SK-N-SH treated with all-trans-retinoic acid at 6 μM for 48 hours (cell line): ENCODE results near the gene CELF5.
"Not testable (repeated sequence)": the region's sequence is repeated elsewhere in the genome, so short reads cannot be mapped to it uniquely, and the experiment has no call there.

Source experiments
- ARNTL ChIP-seq: fragments of 450-650 bp; formaldehyde crosslinking; IDR thresholded peaks from 2 replicates; pipeline ENCODE4 v1.5.0; 2020; ENCODE audit warnings: low read depth, mild to moderate bottlenecking, moderate library complexity, borderline replicate concordance
- BACH2 ChIP-seq: fragments of 250-450 bp; sonication (Bioruptor Pico); IDR thresholded peaks from 2 replicates; pipeline ENCODE4 v1.9.0; 2021; ENCODE audit warnings: mild to moderate bottlenecking, borderline replicate concordance
- CSDC2 ChIP-seq: fragments of 250-450 bp; sonication (Bioruptor Pico); IDR thresholded peaks from 2 replicates; pipeline ENCODE4 v1.5.0; 2020; ENCODE audit warnings: mild to moderate bottlenecking, moderate library complexity
- GLIS3 ChIP-seq: fragments of 250-450 bp; sonication (Bioruptor Pico); IDR thresholded peaks from 2 replicates; pipeline ENCODE4 v1.5.0; 2020; ENCODE audit warnings: mild to moderate bottlenecking, moderate library complexity
- ISL1 ChIP-seq: fragments of 250-450 bp; sonication (Bioruptor Pico); IDR thresholded peaks from 2 replicates; pipeline ENCODE4 v2.1.2; 2022; ENCODE audit warnings: mild to moderate bottlenecking, moderate library complexity
- ZFP30 ChIP-seq: fragments of 450-650 bp; formaldehyde crosslinking; IDR thresholded peaks from 2 replicates; pipeline ENCODE4 v1.5.0; 2022; ENCODE audit warnings: mild to moderate bottlenecking, moderate library complexity
- ZNF565 ChIP-seq: fragments of 450-650 bp; formaldehyde crosslinking; conservative IDR thresholded peaks from 2 replicates; pipeline ENCODE4 v1.5.0; 2020; ENCODE audit warnings: low read depth, mild to moderate bottlenecking, moderate library complexity
- ZNF70 ChIP-seq: fragments of 450-650 bp; formaldehyde crosslinking; IDR thresholded peaks from 2 replicates; pipeline ENCODE4 v1.5.0; 2020; ENCODE audit warnings: mild to moderate bottlenecking, moderate library complexity
- ZNF8 ChIP-seq: fragments of 450-650 bp; formaldehyde crosslinking; IDR thresholded peaks from 2 replicates; pipeline ENCODE4 v1.5.0; 2020; ENCODE audit warnings: mild to moderate bottlenecking, moderate library complexity
- TF ChIP-seq, protein P1 (sequence below): fragments of 250-450 bp; sonication (Bioruptor Pico); IDR thresholded peaks from 2 replicates; pipeline ENCODE4 v1.8.0; 2021; ENCODE audit warnings: low read depth, mild to moderate bottlenecking, moderate library complexity, borderline replicate concordance
- TF ChIP-seq, protein P2 (sequence below): fragments of 250-450 bp; sonication (Bioruptor Pico); IDR thresholded peaks from 2 replicates; pipeline ENCODE4 v1.5.1; 2020; ENCODE audit warnings: low read depth, mild to moderate bottlenecking, moderate library complexity
- TF ChIP-seq, protein P3 (sequence below): fragments of 250-450 bp; sonication (Bioruptor Pico); IDR thresholded peaks from 2 replicates; pipeline ENCODE4 v1.8.0; 2020; ENCODE audit warnings: mild to moderate bottlenecking, moderate library complexity, borderline replicate concordance
- TF ChIP-seq, protein P4 (sequence below): fragments of 250-450 bp; sonication (Bioruptor Pico); IDR thresholded peaks from 2 replicates; pipeline ENCODE4 v1.5.1; 2021; ENCODE audit warnings: mild to moderate bottlenecking, moderate library complexity

DNA sequence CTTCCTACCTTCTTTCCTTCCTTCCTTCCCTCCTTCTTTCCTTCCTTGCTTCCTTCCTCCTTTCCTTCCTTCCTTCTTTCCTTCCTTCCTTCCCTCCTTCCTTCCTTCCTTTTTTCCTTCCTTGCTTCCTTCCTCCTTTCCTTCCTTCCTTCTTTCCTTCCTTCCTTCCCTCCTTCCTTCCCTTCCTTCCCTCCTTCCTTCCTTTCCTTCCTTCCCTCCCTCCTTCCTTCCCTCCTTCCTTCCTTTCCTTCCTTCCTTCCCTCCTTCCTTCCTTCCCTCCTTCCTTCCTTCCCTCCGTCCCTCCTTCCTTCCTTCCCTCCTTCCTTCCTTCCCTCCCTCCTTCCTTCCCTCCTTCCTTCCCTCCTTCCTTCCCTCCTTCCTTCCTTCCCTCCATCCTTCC lies 107.8 kb downstream of the CELF5 start:
- not testable (repeated sequence) for TF ChIP-seq ARNTL (CRISPR knock-in tag); ZNF565 (CRISPR knock-in tag); ZFP30; ISL1 (CRISPR knock-in tag); ZNF70; BACH2 (CRISPR knock-in tag); ZNF8 (CRISPR knock-in tag); GLIS3 (CRISPR knock-in tag); CSDC2 (CRISPR knock-in tag)
- TF ChIP-seq, protein P1, sequence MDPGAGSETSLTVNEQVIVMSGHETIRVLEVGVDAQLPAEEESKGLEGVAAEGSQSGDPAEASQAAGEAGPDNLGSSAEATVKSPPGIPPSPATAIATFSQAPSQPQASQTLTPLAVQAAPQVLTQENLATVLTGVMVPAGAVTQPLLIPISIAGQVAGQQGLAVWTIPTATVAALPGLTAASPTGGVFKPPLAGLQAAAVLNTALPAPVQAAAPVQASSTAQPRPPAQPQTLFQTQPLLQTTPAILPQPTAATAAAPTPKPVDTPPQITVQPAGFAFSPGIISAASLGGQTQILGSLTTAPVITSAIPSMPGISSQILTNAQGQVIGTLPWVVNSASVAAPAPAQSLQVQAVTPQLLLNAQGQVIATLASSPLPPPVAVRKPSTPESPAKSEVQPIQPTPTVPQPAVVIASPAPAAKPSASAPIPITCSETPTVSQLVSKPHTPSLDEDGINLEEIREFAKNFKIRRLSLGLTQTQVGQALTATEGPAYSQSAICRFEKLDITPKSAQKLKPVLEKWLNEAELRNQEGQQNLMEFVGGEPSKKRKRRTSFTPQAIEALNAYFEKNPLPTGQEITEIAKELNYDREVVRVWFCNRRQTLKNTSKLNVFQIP (CRISPR knock-in tag) = not testable (repeated sequence)
- TF ChIP-seq, protein P2, sequence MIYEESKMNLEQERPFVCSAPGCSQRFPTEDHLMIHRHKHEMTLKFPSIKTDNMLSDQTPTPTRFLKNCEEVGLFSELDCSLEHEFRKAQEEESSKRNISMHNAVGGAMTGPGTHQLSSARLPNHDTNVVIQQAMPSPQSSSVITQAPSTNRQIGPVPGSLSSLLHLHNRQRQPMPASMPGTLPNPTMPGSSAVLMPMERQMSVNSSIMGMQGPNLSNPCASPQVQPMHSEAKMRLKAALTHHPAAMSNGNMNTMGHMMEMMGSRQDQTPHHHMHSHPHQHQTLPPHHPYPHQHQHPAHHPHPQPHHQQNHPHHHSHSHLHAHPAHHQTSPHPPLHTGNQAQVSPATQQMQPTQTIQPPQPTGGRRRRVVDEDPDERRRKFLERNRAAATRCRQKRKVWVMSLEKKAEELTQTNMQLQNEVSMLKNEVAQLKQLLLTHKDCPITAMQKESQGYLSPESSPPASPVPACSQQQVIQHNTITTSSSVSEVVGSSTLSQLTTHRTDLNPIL = not testable (repeated sequence)
- TF ChIP-seq, protein P3, sequence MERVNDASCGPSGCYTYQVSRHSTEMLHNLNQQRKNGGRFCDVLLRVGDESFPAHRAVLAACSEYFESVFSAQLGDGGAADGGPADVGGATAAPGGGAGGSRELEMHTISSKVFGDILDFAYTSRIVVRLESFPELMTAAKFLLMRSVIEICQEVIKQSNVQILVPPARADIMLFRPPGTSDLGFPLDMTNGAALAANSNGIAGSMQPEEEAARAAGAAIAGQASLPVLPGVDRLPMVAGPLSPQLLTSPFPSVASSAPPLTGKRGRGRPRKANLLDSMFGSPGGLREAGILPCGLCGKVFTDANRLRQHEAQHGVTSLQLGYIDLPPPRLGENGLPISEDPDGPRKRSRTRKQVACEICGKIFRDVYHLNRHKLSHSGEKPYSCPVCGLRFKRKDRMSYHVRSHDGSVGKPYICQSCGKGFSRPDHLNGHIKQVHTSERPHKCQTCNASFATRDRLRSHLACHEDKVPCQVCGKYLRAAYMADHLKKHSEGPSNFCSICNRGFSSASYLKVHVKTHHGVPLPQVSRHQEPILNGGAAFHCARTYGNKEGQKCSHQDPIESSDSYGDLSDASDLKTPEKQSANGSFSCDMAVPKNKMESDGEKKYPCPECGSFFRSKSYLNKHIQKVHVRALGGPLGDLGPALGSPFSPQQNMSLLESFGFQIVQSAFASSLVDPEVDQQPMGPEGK (CRISPR knock-in tag) = not testable (repeated sequence)
- TF ChIP-seq, protein P4, sequence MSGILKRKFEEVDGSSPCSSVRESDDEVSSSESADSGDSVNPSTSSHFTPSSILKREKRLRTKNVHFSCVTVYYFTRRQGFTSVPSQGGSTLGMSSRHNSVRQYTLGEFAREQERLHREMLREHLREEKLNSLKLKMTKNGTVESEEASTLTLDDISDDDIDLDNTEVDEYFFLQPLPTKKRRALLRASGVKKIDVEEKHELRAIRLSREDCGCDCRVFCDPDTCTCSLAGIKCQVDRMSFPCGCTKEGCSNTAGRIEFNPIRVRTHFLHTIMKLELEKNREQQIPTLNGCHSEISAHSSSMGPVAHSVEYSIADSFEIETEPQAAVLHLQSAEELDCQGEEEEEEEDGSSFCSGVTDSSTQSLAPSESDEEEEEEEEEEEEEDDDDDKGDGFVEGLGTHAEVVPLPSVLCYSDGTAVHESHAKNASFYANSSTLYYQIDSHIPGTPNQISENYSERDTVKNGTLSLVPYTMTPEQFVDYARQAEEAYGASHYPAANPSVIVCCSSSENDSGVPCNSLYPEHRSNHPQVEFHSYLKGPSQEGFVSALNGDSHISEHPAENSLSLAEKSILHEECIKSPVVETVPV = not testable (repeated sequence)
